ENCODE data around the gene IGSF5.

The IGSF5 gene

DNA sequence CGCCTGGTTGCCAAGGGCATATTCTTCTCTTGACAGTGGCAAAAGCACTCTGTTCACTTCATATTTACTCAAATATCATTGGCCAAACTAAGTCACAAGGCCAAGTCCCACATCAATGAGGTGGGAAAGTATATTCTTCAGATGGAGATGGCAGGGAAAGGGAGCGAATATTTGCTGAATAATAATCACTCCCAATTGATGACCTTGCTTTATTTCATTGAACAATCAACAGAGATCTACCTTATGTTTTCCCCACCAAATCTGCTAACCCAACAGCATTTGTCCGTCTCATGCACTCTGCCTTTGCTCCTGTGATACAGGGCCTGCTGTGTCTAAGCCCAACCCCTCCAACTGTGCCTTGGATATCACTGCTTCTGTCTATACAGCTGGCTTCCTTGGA, 77.1 kb downstream of the IGSF5 start:
- no peak overlapping the region for H3K4me2 ChIP-seq (ENCODE audit: low read length)
- no peak overlapping the region for H3K4ac ChIP-seq (ENCODE audit: low read depth, low read length)
- WGBS (ENCODE audit: extremely low coverage, insufficient coverage, low lambda C conversion rate), result no CpG with 5 or more reads among the region's 3 CpGs

DNA sequence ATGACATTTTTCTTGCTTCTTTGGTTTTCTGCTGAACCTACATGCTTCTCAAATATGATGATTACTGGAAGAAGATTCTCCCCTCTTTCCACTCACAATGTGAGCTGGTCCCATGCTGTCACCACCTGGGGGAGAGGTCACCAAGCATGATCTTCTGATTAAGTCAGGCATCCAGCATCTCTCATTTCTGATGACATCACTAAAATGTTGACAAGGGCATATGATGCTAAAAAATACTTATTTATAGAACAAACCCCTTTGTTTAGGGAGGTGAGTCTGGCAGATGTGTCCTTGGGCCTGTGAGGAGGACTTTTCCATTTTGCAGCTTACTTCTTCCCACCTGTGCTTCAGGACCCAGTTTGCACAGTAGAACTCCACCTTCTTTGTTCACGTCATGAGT, 80.3 kb downstream of the IGSF5 start:
- no peak overlapping the region for H2BK5ac ChIP-seq (ENCODE audit: low read length)
- H3K18ac ChIP-seq (ENCODE audit: low read length), result no peak overlapping the region
- no peak overlapping the region for H2AK5ac ChIP-seq (ENCODE audit: low read length)
- no peak overlapping the region for H2BK15ac ChIP-seq (replicated peaks; ENCODE audit: low read depth)
- no peak overlapping the region for H3K27ac ChIP-seq (ENCODE audit: low read depth, low read length)
- no peak overlapping the region for H4K8ac ChIP-seq (ENCODE audit: low read depth, low read length)
- no CpG with 5 or more reads among the region's 1 CpG for WGBS (ENCODE audit: extremely low coverage, insufficient coverage, low lambda C conversion rate)
- no peak overlapping the region for H3K56ac ChIP-seq (ENCODE audit: low read length)
- H3K79me1 ChIP-seq (ENCODE audit: low read length), result no peaks in the 10 kb centered on the region
- no peak overlapping the region for H3K4me2 ChIP-seq (ENCODE audit: low read length)
- no peak overlapping the region for H2BK120ac ChIP-seq (ENCODE audit: low read depth, low read length)
- no peak overlapping the region for H3K4me3 ChIP-seq (ENCODE audit: low read length)
- H3K36me3 ChIP-seq (ENCODE audit: control insufficient read depth, insufficient read depth, low read length), result no peaks in the 10 kb centered on the region
- H4K5ac ChIP-seq (ENCODE audit: low read length), result no peak overlapping the region
- no peaks in the 10 kb centered on the region for H3K79me2 ChIP-seq (ENCODE audit: control insufficient read depth, insufficient read depth, low read length)
- no peak overlapping the region for H3K23ac ChIP-seq (ENCODE audit: low read length)
- no peak overlapping the region for H3K9ac ChIP-seq (ENCODE audit: low read length)
- no peak for DNase-seq
- H3K27me3 ChIP-seq (ENCODE audit: insufficient read depth, low read length, poor library complexity), result no peaks in the 10 kb centered on the region
- no peak overlapping the region for H3K4ac ChIP-seq (ENCODE audit: low read depth, low read length)
- H3K4me1 ChIP-seq (ENCODE audit: control insufficient read depth, low read depth, low read length), result no peaks in the 10 kb centered on the region

More for the DNA sequence above, 77.1 kb downstream of the IGSF5 start:
- H3K18ac ChIP-seq (ENCODE audit: low read length), result no peak overlapping the region
- H3K56ac ChIP-seq (ENCODE audit: low read length), result no peak overlapping the region
- H2BK5ac ChIP-seq (ENCODE audit: low read length), result no peak overlapping the region
- H3K36me3 ChIP-seq (ENCODE audit: control insufficient read depth, insufficient read depth, low read length), result no peaks in the 10 kb centered on the region
- H3K9ac ChIP-seq (ENCODE audit: low read length), result no peak overlapping the region
- H3K79me1 ChIP-seq (ENCODE audit: low read length), result no peaks in the 10 kb centered on the region
- no peak for DNase-seq
- H3K79me2 ChIP-seq (ENCODE audit: control insufficient read depth, insufficient read depth, low read length), result no peaks in the 10 kb centered on the region
- no peaks in the 10 kb centered on the region for H3K27me3 ChIP-seq (ENCODE audit: insufficient read depth, low read length, poor library complexity)
- H2BK120ac ChIP-seq (ENCODE audit: low read depth, low read length), result no peak overlapping the region
- no peak overlapping the region for H4K5ac ChIP-seq (ENCODE audit: low read length)
- H2AK5ac ChIP-seq (ENCODE audit: low read length), result no peak overlapping the region
- no peak overlapping the region for H3K23ac ChIP-seq (ENCODE audit: low read length)
- H3K4me3 ChIP-seq (ENCODE audit: low read length), result no peak overlapping the region
- H3K4me1 ChIP-seq (ENCODE audit: control insufficient read depth, low read depth, low read length), result no peaks in the 10 kb centered on the region
- no peak overlapping the region for H2BK15ac ChIP-seq (replicated peaks; ENCODE audit: low read depth)
- H4K8ac ChIP-seq (ENCODE audit: low read depth, low read length), result no peak overlapping the region
- H3K27ac ChIP-seq (ENCODE audit: low read depth, low read length), result no peak overlapping the region

DNA sequence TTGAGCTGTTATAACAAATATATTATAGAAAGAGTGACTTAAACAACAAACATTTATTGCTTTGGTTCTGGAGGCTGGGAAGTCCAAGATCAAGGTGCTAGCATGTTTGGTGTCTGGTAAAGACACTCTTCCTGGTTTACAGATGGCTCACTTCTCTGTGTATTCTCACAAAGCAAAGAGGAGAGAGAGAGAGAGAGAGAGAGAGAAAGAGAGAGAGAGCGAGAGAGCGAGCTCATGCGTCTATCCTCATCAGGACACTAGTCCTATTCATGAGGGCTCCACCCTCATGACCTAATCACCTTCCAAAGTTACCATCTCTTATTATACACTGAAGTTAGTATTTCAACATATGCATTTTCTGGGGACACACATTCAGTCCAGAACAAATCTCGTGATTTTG, 89.6 kb downstream of the IGSF5 start:
- Histone ChIP-seq H3K4me3 (ENCODE audit: low read length) (no peak overlapping the region), H2BK15ac (replicated peaks; ENCODE audit: low read depth) (no peak overlapping the region), H3K4me1 (ENCODE audit: control insufficient read depth, low read depth, low read length) (no peaks in the 10 kb centered on the region), H3K27me3 (ENCODE audit: insufficient read depth, low read length, poor library complexity) (no peaks in the 10 kb centered on the region), H3K4me2 (ENCODE audit: low read length) (no peak overlapping the region), H3K9ac (ENCODE audit: low read length) (no peak overlapping the region), H3K56ac (ENCODE audit: low read length) (no peak overlapping the region), H3K79me2 (ENCODE audit: control insufficient read depth, insufficient read depth, low read length) (no peaks in the 10 kb centered on the region), H3K79me1 (ENCODE audit: low read length) (no peaks in the 10 kb centered on the region), H4K5ac (ENCODE audit: low read length) (no peak overlapping the region), H2BK5ac (ENCODE audit: low read length) (no peak overlapping the region), H3K36me3 (ENCODE audit: control insufficient read depth, insufficient read depth, low read length) (no peaks in the 10 kb centered on the region), H4K8ac (ENCODE audit: low read depth, low read length) (no peak overlapping the region), H2AK5ac (ENCODE audit: low read length) (no peak overlapping the region), H3K27ac (ENCODE audit: low read depth, low read length) (no peak overlapping the region), H3K18ac (ENCODE audit: low read length) (no peak overlapping the region), H3K23ac (ENCODE audit: low read length) (no peak overlapping the region), H2BK120ac (ENCODE audit: low read depth, low read length) (no peak overlapping the region), H3K4ac (ENCODE audit: low read depth, low read length) (no peak overlapping the region)
- DNase-seq, result no peak
- WGBS (ENCODE audit: extremely low coverage, insufficient coverage, low lambda C conversion rate), result no CpG with 5 or more reads among the region's 4 CpGs

DNA sequence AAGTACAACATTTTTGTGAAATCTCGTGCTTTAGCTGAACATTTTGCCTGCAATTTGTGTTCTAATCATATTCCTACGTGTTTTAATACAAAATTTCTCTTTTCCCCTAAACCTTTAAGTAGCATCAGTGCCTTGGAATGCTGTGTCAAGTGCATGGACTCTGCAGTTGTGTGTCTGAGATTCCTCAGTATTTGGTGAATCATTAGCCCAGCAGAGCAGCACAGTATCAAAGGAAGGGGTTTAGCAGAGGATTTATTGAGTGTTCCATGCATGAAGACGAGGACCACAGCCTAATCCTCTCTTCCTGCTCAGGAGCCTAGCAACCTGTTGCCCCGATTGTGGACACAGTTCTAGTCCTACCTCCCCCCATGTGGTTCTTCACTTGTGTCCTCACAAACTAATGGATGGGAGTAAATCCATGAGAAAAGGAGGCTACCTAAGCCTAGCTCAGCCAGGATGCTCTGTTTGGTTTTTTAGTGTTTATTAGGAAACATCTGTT, 92.9 kb downstream of the IGSF5 start:
- Histone ChIP-seq H2BK120ac (ENCODE audit: low read depth, low read length) (no peak overlapping the region), H3K18ac (ENCODE audit: low read length) (no peak overlapping the region), H3K23ac (ENCODE audit: low read length) (no peak overlapping the region), H3K4me1 (ENCODE audit: control insufficient read depth, low read depth, low read length) (no peaks in the 10 kb centered on the region), H3K27me3 (ENCODE audit: insufficient read depth, low read length, poor library complexity) (no peaks in the 10 kb centered on the region), H3K4me2 (ENCODE audit: low read length) (no peak overlapping the region), H3K79me1 (ENCODE audit: low read length) (no peaks in the 10 kb centered on the region), H4K5ac (ENCODE audit: low read length) (no peak overlapping the region), H2BK15ac (replicated peaks; ENCODE audit: low read depth) (no peak overlapping the region), H3K79me2 (ENCODE audit: control insufficient read depth, insufficient read depth, low read length) (no peaks in the 10 kb centered on the region), H3K9ac (ENCODE audit: low read length) (no peak overlapping the region), H2AK5ac (ENCODE audit: low read length) (no peak overlapping the region), H3K4ac (ENCODE audit: low read depth, low read length) (no peak overlapping the region), H3K27ac (ENCODE audit: low read depth, low read length) (no peak overlapping the region), H4K8ac (ENCODE audit: low read depth, low read length) (no peak overlapping the region), H3K36me3 (ENCODE audit: control insufficient read depth, insufficient read depth, low read length) (no peaks in the 10 kb centered on the region), H3K4me3 (ENCODE audit: low read length) (no peak overlapping the region), H2BK5ac (ENCODE audit: low read length) (no peak overlapping the region), H3K56ac (ENCODE audit: low read length) (no peak overlapping the region)
- no peak for DNase-seq
- no CpG with 5 or more reads among the region's 4 CpGs for WGBS (ENCODE audit: extremely low coverage, insufficient coverage, low lambda C conversion rate)

DNA sequence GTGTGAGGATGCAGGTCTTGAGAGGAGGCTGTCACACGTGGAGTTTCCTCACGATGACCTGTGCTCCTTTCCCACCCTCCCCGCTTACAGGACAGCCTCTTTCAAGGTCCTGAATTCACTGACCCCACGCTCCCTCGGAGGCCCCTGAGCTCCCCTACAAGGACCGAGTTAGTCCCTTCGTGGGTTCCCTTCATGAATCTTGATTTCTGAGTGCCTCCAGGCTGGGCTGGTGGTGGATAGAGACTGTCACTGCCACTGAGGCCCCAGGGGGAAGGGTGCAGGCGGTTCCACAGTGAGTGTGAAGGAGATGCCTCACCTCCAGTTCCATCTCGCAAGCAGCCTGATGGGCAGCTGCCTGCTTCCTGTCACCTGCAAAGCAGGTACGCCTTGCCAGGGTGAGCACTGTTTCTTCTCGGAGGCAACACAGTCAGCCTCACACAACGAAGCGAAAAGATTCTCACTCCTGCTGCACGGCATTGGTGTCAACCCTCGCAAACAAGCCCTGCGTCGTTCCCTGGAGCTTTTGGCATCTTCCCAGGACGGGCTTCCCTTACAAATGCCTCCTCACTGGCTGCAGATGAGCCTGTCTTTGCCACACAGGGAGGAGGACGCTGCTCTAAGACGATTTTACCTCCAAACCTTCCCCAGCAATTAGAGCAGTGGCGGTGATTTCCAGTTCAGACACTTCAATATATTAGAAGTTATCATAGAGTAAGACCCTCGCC, 95.6 kb downstream of the IGSF5 start:
- Histone ChIP-seq H3K4me1 (ENCODE audit: control insufficient read depth, low read depth, low read length) (no peaks in the 10 kb centered on the region), H3K23ac (ENCODE audit: low read length) (no peak overlapping the region), H3K27me3 (ENCODE audit: insufficient read depth, low read length, poor library complexity) (no peaks in the 10 kb centered on the region), H4K5ac (ENCODE audit: low read length) (no peak overlapping the region), H3K18ac (ENCODE audit: low read length) (no peak overlapping the region), H4K8ac (ENCODE audit: low read depth, low read length) (no peak overlapping the region), H2AK5ac (ENCODE audit: low read length) (no peak overlapping the region), H3K79me2 (ENCODE audit: control insufficient read depth, insufficient read depth, low read length) (no peaks in the 10 kb centered on the region), H2BK5ac (ENCODE audit: low read length) (no peak overlapping the region), H2BK15ac (replicated peaks; ENCODE audit: low read depth) (no peak overlapping the region), H3K56ac (ENCODE audit: low read length) (no peak overlapping the region), H3K9ac (ENCODE audit: low read length) (no peak overlapping the region), H3K27ac (ENCODE audit: low read depth, low read length) (no peak overlapping the region), H2BK120ac (ENCODE audit: low read depth, low read length) (no peak overlapping the region), H3K4ac (ENCODE audit: low read depth, low read length) (no peak overlapping the region), H3K79me1 (ENCODE audit: low read length) (no peaks in the 10 kb centered on the region), H3K4me2 (ENCODE audit: low read length) (no peak overlapping the region), H3K36me3 (ENCODE audit: control insufficient read depth, insufficient read depth, low read length) (no peaks in the 10 kb centered on the region), H3K4me3 (ENCODE audit: low read length) (no peak overlapping the region)
- no peak for DNase-seq
- WGBS (ENCODE audit: extremely low coverage, insufficient coverage, low lambda C conversion rate), result no CpG with 5 or more reads among the region's 22 CpGs

Measured in mesendoderm (in vitro differentiated cells).